H1 (cell line): Measurements from ENCODE around the gene CCDC63. TPM values are rescaled to one million over a fixed set of nuclear protein-coding genes. Genes with fewer than 3 reads are reported as not detected.

ENCODE experiments used
- GTF2F1 ChIP-seq: IDR thresholded peaks from 2 replicates; pipeline ENCODE4 v1.6.1; 2012; ENCODE audit warnings: low read depth, low read length, improper control_type of control experiment, borderline replicate concordance
- HDAC6 ChIP-seq: IDR thresholded peaks from one replicate; pipeline ENCODE4 v1.7.1; 2012; ENCODE audit warnings: low read depth, mild to moderate bottlenecking, inconsistent platforms, low read length, moderate library complexity
- PHF8 ChIP-seq: fragments of 200-600 bp; sonication (generic); conservative IDR thresholded peaks from 2 replicates; pipeline ENCODE4 v1.7.1; 2012; ENCODE audit warnings: low read depth, mild to moderate bottlenecking, inconsistent platforms, low read length, moderate library complexity
- SP1 ChIP-seq: IDR thresholded peaks from 2 replicates; pipeline ENCODE4 v1.6.1; 2011; ENCODE audit warnings: low read depth, low read length
- USF2 ChIP-seq: IDR thresholded peaks from 2 replicates; pipeline ENCODE4 v1.6.1; 2011; ENCODE audit warnings: low read length, improper control_type of control experiment
- polyA plus RNA-seq, 7 experiments: library from polyadenylated mRNA; depleted of rRNA in 3 of 7; stranded (reverse) in 5 of 7; unstranded in 2 of 7; fragments of >200 nt in 5 of 7; fragments of 200-250 nt in 2 of 7; gene quantifications; 1 replicate in 5 of 7; 2 replicates in 1 of 7; 4 replicates in 1 of 7; pipeline versions ENCODE4 v1.2.1 to v1.2.3, GENCODE V29; 2011 to 2013; ENCODE audit warnings: missing spikeins in 2 of 7, mixed read lengths in 2 of 7
- total RNA-seq: library from RNA; stranded (reverse); fragmentation: NEBNext Ultra II Directional; extraction: Animal tissue kit (Norgen Biotek cat#: 25700); gene quantifications from 2 replicates; pipeline ENCODE4 v1.2.1, GENCODE V29; 2021

CCDC63 gene
- total and polyA plus RNA-seq, 2 of the 8 experiments (the other 6 are each of a cell fraction or from before 2014, with no cell fraction given): 0.42 to 0.93 TPM

- TF ChIP-seq SP1 (no peak), GTF2F1 (no peak), USF2 (no peak), HDAC6 (no peak), PHF8 (no peak)
These were observed 28.3 kb upstream of the CCDC63 start (continued) for GRCh38 chr12:110818511-110818910.
